GM23248 (cell line): ENCODE data around the gene FAM222B. TPM values are rescaled to one million over a fixed set of nuclear protein-coding genes. Genes with fewer than 3 reads are reported as not detected.
"Not testable (repeated sequence)": the region's sequence is repeated elsewhere in the genome, so short reads cannot be mapped to it uniquely, and the experiment has no call there.

Experiments used
- DNase-seq: peaks from one replicate; pipeline ENCODE4 v3.0.0-alpha.2; 2015
- H2AFZ ChIP-seq: fragments of 200-600 bp; sonication (generic); 2 replicates; pipeline ENCODE4 v1.6.1; 2016; ENCODE audit warnings: antibody characterized with exemption
- H3F3A ChIP-seq: fragments of 200-600 bp; sonication (generic); 2 replicates; pipeline ENCODE4 v1.6.1; 2016; ENCODE audit warnings: mild to moderate bottlenecking, antibody characterized with exemption, mixed run types; ENCODE audit not compliant: insufficient read depth
- H3K27ac ChIP-seq: fragments of 200-600 bp; sonication (generic); 2 replicates; pipeline ENCODE4 v1.5.1; 2016; ENCODE audit warnings: mild to moderate bottlenecking
- H3K27me3 ChIP-seq: fragments of 200-600 bp; sonication (generic); replicated peaks from 2 replicates; pipeline ENCODE4 v1.6.1; 2016; ENCODE audit warnings: mild to moderate bottlenecking; ENCODE audit not compliant: insufficient read depth
- H3K36me3 ChIP-seq: fragments of 200-600 bp; sonication (generic); 2 replicates; pipeline ENCODE4 v1.6.1; 2016; ENCODE audit warnings: low read depth, mild to moderate bottlenecking
- H3K4me1 ChIP-seq: fragments of 200-600 bp; sonication (generic); 2 replicates; pipeline ENCODE4 v1.6.1; 2016; ENCODE audit warnings: mild to moderate bottlenecking; ENCODE audit not compliant: insufficient read depth
- H3K4me2 ChIP-seq: fragments of 200-600 bp; sonication (generic); one replicate; pipeline ENCODE4 v1.6.1; 2016; ENCODE audit warnings: mild to moderate bottlenecking; ENCODE audit not compliant: unreplicated experiment
- H3K4me3 ChIP-seq: fragments of 200-600 bp; sonication (generic); 2 replicates; pipeline ENCODE4 v1.5.1; 2016; ENCODE audit warnings: mild to moderate bottlenecking
- H3K79me2 ChIP-seq: fragments of 200-600 bp; sonication (generic); 2 replicates; pipeline ENCODE4 v1.6.1; 2016; ENCODE audit warnings: mild to moderate bottlenecking; ENCODE audit not compliant: insufficient read depth
- H3K9ac ChIP-seq: fragments of 200-600 bp; sonication (generic); 2 replicates; pipeline ENCODE4 v1.6.1; 2016; ENCODE audit warnings: mild to moderate bottlenecking
- H3K9me2 ChIP-seq: fragments of 200-600 bp; sonication (generic); 2 replicates; pipeline ENCODE4 v1.6.1; 2016; ENCODE audit warnings: mixed run types, mild to moderate bottlenecking, moderate library complexity; ENCODE audit not compliant: insufficient read depth
- H3K9me3 ChIP-seq: fragments of 200-600 bp; sonication (generic); one replicate; pipeline ENCODE4 v1.6.1; 2017; ENCODE audit warnings: low read depth
- H4K20me1 ChIP-seq: fragments of 200-600 bp; sonication (generic); 2 replicates; pipeline ENCODE4 v1.6.0; 2016; ENCODE audit not compliant: insufficient read depth
- EZH2 ChIP-seq: fragments of 200-600 bp; sonication (generic); IDR thresholded peaks from 2 replicates; pipeline ENCODE4 v1.6.1; 2018; ENCODE audit warnings: antibody characterized with exemption, mild to moderate bottlenecking; ENCODE audit not compliant: insufficient read depth, poor library complexity, severe bottlenecking
- EZH2phosphoT487 ChIP-seq: fragments of 200-600 bp; sonication (generic); IDR thresholded peaks from 2 replicates; pipeline ENCODE4 v1.6.1; 2018; ENCODE audit warnings: antibody characterized with exemption, moderate library complexity, mild to moderate bottlenecking, low read depth; ENCODE audit not compliant: insufficient read depth
- WGBS, 2 experiments: methylation state at CpG; one replicate each; pipeline ENCODE4 v1.1.6; 2015 to 2017; ENCODE audit warnings: low lambda C conversion rate in 2 of 2, low coverage in 1 of 2; ENCODE audit errors: missing lambda C conversion rate in 2 of 2; 5-methylcytosine and 5-hydroxymethylcytosine counted together
- in situ Hi-C: fragments of 300-500 bp; cut with MboI; formaldehyde crosslinking; loops from 2 replicates; pipeline ENCODE4 v1.15.0; 2020
- polyA plus RNA-seq: library from polyadenylated mRNA; unstranded; fragments of >200 nt; fragmentation: Nextera tagmentation; extraction: Ambion mirVana; gene quantifications from 2 replicates; pipeline ENCODE4 v1.2.1, GENCODE V29; 2016
- total RNA-seq: library from RNA; depleted of rRNA; stranded (reverse); fragments of >200 nt; shearing (Covaris generic); gene quantifications from 2 replicates; pipeline ENCODE4 v1.2.3, GENCODE V29; 2014

FAM222B gene
- total and polyA plus RNA-seq, 2 experiments from 2014 or later, result 7.6 to 11.1 TPM

DNA sequence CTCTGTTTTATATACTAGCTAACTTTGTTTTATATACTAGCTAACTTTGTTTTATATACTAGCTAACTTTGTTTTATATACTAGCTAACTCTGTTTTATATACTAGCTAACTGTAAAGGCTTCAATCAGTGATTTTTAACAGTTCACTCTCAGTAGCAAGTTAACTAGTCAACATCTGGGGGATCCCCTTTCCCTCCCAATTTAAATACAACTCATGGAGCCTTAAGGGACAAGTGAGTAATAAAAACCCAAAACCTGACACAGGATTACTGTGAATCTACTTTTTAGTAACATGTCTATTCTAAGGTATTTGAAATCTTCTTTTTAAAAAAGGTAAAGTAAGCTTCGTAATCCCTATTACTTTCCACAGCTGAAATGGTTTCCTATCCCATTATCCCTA lies 32.2 kb downstream of the FAM222B start:
- no peaks in the 10 kb centered on the region for H3K36me3 ChIP-seq
- peaks cover 76% of the 10 kb centered on the region for H3K79me2 ChIP-seq
- no peak overlapping the region for H3K4me2 ChIP-seq
- 94 to 100% methylated on average over 1 of the region's 1 CpG for WGBS, 2 experiments
- H3K4me1 ChIP-seq, result peaks cover 44% of the 10 kb centered on the region
- no peaks in the 10 kb centered on the region for H3K9me3 ChIP-seq
- no peak overlapping the region for H2AFZ ChIP-seq
- H4K20me1 ChIP-seq, result no peaks in the 10 kb centered on the region
- H3K27ac ChIP-seq, result no peak overlapping the region
- in situ Hi-C loops, result no loop called here
- H3F3A ChIP-seq, result peaks cover 53% of the 10 kb centered on the region
- DNase-seq, result no peak
- TF ChIP-seq EZH2 (no peak), EZH2phosphoT487 (no peak)
- no peaks in the 10 kb centered on the region for H3K27me3 ChIP-seq
- H3K9ac ChIP-seq, result no peak overlapping the region
- H3K4me3 ChIP-seq, result no peak overlapping the region
- no peaks in the 10 kb centered on the region for H3K9me2 ChIP-seq

DNA sequence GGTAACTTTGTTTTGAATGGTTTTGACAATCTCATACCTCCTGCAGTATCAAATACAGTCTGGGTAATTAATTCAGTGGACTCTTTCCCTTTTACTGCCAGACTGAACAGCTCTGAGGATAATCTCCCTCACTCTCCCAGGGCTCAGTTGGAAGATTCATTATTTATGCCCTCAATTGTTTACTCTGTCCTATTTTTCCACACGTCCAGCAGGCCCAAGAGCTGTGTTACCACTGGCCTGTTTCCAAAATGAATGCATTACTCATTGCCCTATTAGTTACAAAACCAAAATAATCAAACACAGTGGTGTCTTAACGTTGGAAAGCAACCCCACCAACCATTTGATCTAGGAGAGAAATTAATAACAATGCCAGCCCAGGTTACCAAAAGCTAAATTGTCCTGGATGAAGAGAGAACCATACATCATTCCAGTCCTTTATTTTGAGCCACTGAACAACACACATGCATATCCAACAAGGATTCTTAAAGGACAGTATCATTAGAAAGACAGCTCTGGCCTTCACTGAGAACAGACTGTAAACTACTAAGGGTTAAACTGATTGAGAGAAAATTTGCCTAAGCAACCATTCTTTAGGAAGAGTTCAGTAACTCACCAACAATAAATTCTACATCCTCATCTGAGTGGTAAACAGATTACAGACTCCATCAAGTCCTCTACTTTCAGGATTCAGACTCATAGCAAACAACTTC lies 34.5 kb downstream of the FAM222B start:
- no peaks in the 10 kb centered on the region for H3K9me3 ChIP-seq
- no peak for TF ChIP-seq EZH2
- TF ChIP-seq EZH2phosphoT487, result no peak
- H3K79me2 ChIP-seq, result peaks cover 76% of the 10 kb centered on the region
- H3K9me2 ChIP-seq, result no peaks in the 10 kb centered on the region
- WGBS, 2 experiments, result 0 to 3% methylated on average over 2 of the region's 2 CpGs
- H4K20me1 ChIP-seq, result no peaks in the 10 kb centered on the region
- peak overlapping the region; percentile 91 for H3K27ac ChIP-seq
- H3K4me2 ChIP-seq, result peak overlapping the region; percentile 83
- peaks cover 44% of the 10 kb centered on the region for H3K4me1 ChIP-seq
- peak overlapping the region; percentile 52 for H3K4me3 ChIP-seq
- H3F3A ChIP-seq, result peaks cover 55% of the 10 kb centered on the region
- in situ Hi-C loops, result no loop called here
- peak; percentile 91 for DNase-seq
- H3K36me3 ChIP-seq, result no peaks in the 10 kb centered on the region
- no peaks in the 10 kb centered on the region for H3K27me3 ChIP-seq
- H2AFZ ChIP-seq, result no peak overlapping the region
- peak overlapping the region; percentile 71 for H3K9ac ChIP-seq

DNA sequence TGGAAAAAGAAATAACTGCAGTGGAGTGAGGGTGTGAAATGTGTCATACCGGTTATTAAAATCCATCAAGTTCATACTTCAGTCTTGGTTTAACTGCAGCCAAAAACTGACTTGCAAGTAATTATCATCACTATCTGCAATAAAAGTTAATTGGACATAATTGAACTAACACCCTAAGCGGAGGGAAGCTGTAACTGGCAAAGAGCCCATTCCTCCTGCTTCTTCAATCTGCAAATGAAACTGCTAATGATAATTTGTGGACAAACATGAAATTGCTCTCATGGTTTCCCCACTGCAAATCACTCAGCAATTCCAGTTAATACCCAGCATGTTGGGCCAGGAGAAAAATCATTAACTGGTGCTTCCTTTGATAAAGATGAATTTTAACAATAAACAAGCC lies 46.5 kb downstream of the FAM222B start:
- no peak overlapping the region for H3K27ac ChIP-seq
- no peak overlapping the region for H3K4me3 ChIP-seq
- H3K9ac ChIP-seq, result no peak overlapping the region
- H3K4me2 ChIP-seq, result no peak overlapping the region
- H3K27me3 ChIP-seq, result no peaks in the 10 kb centered on the region
- H3K9me2 ChIP-seq, result no peaks in the 10 kb centered on the region
- WGBS, 2 experiments, result 72 to 82% methylated on average over 2 of the region's 2 CpGs
- H3F3A ChIP-seq, result no peaks in the 10 kb centered on the region
- in situ Hi-C loops, result no loop called here
- TF ChIP-seq EZH2, result no peak
- no peak for TF ChIP-seq EZH2phosphoT487
- no peaks in the 10 kb centered on the region for H3K9me3 ChIP-seq
- DNase-seq, result no peak
- no peaks in the 10 kb centered on the region for H3K36me3 ChIP-seq
- H3K79me2 ChIP-seq, result peaks cover 99% of the 10 kb centered on the region
- H2AFZ ChIP-seq, result no peak overlapping the region
- no peaks in the 10 kb centered on the region for H3K4me1 ChIP-seq
- 0 out of 2 replicates have a peak, but pooled peaks cover 6% of the 10 kb centered on the region for H4K20me1 ChIP-seq

DNA sequence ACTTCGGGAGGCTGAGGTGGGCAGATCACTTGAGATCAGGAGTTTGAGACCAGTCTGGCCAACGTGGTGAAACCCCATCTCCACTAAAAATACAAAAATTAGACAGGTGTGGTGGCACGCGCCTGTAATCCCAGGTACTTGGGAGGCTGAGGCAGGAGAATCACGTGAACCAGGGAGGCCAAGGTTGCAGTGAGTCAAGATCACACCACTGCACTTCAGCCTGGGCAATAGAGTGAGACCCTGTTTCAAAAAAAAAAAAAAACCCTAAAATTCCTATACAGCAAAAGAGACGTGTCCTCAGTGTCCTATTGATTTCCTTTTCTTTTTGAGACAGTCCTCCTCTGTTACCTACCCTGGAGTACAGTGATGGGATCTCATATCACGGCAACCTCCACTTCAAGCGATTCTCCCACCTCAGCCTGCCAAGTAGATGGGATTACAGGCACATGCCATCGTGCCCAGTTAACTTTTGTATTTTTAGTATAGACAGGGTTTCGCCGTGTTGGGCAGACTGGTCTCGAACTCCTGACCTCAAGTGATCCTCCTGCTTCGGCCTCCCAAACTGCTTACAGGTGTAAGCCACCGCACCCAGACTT lies 47.6 kb downstream of the FAM222B start:
- H3K9me2 ChIP-seq, H3K27me3 ChIP-seq, H2AFZ ChIP-seq, H3K4me2 ChIP-seq, H3F3A ChIP-seq, H4K20me1 ChIP-seq, DNase-seq, H3K36me3 ChIP-seq, H3K9me3 ChIP-seq, H3K4me1 ChIP-seq, H3K4me3 ChIP-seq, in situ Hi-C loops, H3K27ac ChIP-seq, H3K9ac ChIP-seq: not testable (repeated sequence)
- WGBS, 2 experiments, result 86 to 87% methylated on average over 14 of the region's 14 CpGs
- H3K79me2 ChIP-seq, result peaks cover 97% of the 10 kb centered on the region
